Measurements from ENCODE around the gene VIPR2.

The VIPR2 gene

DNA sequence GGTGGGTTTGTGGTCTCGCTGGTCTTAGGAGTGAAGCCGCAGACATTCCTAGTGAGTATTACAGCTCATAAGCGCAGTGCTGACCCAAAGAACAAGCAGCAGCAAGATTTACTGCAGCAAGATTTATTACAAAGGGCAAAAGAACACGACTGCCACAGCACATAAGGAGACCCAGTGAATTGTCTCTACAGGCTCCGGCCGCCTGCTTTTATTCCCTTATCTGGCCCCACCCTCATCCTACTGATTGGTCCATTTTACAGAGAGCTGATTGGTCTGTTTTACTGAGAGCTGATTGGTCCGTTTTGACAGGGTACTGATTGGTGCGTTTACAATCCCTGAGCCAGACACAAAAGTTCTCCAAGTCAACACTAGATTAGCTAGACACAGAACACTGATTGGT lies 82.1 kb downstream of the VIPR2 start:
- DNase-seq, result no peak

DNA sequence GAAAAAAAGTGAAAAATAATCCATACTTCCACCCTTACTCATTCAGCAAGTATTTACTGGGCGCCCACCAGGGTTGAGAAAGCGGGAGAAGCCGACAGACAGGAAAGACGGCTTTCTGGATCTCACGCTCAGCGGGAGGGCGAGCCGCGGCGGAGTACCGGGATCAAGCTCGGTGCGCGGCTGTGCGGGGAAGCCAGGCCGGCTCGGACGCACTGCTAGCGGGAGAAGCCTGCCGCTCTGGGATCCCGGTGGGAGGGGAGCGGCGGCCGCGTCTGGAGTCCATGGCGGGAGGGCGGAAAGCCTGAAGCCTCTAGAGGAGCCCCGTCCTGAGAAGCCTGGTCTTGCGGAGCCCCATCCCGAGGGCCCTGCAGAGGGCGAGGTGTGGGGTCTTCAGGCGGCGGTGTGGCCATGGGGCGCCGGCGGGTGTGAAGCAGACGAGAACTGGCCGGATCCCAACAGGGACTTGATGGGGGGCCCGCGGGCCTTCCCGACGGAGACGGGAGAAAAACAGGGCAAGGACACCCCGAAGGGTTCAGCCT lies 82.9 kb downstream of the VIPR2 start:
- DNase-seq, result no peak

DNA sequence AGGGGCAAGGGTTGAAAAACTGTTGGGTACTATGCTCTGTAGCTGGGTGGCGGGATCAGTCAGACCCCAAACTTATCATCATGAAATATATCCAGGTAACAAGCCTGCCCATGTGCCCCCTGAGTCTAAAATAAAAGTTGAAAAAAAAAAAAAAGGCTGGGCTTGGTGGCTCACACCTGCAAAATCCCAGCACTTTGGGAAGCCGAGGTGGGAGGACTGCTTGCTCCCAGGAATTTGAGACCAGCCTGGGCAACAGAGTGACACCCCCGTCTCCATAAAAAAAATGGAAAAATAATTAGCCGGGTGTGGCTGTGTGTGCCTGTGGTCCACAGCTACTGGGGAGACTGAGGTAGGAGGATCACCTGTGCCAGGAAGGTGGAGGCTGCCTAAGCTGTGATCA lies 83.5 kb downstream of the VIPR2 start:
- DNase-seq, result no peak

DNA sequence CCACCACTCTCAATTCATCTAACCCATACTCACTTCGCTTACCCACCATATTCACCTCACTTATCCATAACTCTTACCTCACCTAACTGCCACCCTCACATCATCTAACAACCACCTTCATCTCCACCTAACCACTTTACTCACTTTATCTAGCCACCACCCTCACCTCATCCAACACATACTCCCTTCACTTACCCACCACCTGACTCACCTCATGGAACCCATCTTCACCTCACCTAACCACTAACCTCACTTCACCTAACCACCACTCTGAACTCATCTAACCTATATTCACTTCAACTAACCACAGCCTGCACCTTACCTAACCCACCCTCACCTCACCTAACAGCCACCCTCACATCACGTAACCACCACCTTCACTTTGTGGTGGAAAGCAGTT lies 84.2 kb downstream of the VIPR2 start:
- DNase-seq, result no peak

DNA sequence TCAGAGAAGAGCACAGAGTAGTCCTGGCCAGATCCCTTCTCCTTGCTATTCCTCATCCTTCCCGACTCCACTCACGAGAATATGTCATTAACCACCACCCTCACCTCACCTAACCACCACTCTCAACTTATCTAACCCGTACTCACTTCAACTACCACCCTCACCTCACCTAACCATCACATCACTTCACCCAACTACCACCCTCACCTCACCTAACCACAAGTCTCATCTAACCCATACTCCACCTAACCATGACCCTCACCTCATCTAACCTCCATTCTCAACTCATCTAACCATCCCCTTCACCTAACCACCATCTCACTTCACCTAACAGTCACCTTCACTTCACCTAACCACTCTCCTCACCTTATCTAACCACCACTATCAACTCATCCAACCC lies 85.0 kb downstream of the VIPR2 start:
- no peak for DNase-seq

DNA sequence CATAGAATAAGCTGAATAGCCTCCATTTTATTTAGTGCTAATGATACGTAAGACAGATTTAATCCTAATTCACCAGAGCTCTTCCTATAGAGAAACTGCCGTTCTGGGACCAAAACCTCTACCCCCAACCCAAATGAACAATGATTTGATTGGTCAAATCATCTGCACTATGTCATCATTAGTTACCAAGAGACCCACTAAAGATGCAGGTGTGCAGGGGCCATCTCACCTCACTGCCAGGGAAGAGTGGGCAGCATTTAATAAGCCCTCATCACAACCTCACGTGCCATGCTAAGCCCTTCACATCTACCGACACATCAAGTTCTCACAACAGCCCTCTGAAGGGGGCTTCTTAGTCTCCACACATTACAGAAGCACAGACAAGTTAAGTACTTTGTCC lies 87.0 kb downstream of the VIPR2 start:
- DNase-seq, result no peak

DNA sequence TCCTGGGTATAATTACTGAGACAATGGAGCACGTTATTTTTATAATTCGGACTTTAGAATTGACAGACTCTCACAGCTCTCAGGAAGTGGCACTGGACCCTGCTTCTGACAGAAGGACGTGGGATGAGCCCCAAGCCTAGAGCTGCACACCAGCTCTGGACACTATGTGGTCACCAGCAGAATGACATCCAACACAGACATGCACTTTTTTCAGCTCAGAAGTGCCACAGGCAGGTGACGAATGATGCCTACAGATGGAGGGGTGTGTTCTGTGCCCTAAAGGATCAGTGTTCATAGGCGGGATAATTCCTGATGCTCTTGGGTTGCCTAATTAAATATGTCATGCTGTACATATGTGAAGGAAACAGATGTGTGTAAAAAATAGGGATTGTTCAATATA lies 87.9 kb downstream of the VIPR2 start:
- no peak for DNase-seq

DNA sequence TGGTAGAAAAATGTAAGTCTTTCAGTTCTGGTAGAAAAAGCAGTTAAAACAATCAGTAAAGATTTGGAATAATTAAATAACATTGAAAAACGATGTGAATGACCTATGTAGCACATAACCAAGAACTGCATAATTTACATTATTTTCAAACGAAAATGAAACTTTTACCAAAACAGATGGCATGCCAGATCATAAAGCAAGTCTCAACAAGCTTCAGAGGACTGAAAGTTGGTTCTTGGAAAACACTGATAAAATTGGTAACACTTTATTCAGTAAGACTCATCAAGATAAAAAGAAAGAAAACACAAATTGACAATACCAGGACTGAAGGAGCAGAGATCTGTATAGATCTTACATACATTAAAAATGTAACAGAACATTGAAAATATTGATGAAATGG lies 92.8 kb downstream of the VIPR2 start:
- DNase-seq, result no peak

DNA sequence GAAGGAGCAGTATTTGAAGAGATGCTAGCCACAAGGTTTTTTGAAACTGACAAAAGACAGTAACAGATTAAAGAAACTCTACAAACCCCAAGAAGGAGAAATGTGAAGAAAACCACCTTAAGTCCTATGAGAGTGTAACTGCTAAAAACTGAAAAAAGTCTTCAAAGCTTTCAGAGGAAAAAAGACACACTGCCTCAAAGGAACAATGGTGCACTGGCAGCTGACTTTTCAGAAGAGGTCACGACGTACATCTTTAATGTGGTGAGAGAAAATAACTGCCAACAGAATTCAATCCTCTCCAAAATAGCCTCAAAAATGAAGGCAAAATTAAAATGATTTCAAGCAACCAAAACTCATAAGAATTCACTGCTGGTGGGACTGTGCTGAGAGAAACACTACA lies 94.0 kb downstream of the VIPR2 start:
- DNase-seq, result no peak

DNA sequence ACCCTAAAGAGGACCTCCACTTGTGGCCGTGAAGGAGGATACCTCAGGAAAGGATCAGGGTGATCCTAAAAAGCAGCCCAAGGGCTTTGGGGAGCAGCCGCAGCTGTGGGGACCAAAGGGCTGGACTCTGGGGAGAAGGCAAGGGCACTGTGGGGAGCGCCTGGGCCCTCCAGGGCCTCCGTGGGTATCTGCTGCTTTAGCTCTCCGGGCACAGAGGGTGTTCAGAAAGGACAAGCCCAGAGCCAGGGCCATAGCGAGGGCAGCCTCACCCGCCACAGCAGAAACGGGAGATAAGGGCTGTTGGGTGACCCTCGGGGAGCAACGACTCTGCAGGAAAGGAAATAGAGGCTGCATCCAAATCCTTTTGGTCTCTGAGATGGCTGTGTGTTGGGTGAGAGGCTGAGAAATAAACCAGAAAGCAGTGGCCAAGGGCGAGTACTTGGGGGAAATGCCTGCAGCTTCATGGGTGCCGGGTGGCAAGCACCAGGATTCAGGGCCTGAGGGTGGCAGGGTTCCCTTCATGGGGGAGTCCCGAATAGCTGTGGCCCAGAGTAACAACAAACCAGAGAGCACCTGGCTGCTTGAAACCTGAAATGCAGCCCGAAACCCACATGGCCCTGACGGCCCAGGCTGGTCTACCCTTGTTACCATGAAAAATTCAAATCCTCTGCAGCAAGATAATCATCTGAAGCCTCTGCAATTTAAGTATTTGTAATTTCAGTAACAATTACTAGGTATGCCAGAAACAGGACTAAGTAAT lies 95.2 kb downstream of the VIPR2 start:
- DNase-seq, result no peak

DNA sequence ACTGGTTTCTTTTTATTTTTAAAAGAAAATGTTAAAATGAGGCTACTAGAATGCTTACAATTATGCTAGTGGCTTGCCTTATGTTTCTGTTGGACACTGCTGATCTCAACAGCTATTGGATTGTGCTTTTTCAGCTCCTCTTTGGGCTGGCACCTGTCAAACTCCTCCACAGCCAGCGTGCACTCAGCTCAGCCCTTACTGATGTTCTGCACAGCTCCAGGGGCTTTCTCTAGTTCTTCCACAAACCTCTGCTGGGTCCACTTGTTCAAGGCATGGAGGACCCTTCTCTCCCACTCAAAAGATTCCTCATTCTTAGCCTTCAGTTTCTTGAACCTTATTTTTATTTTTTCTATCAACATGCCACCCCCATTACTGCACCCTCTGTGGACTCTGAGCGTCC lies 96.0 kb downstream of the VIPR2 start:
- DNase-seq, result no peak

DNA sequence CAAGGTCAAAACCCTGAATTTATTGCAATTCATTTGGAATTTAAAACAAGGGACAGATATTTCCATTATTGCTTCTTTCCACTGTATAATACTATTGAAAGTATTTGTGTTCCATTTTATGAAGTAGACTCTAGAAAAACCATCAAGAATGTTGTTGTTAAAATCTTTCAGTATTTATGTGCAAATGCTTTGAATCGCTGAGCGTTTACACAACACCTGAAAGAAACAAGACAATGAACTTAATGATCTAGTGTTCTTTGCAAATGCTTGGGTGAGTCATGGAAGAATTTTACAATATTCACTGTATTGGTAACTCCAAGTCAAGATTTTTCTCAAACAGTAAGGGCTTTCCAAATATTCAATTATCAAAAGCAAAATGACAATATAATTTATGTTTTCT lies 97.1 kb downstream of the VIPR2 start:
- DNase-seq, result no peak

DNA sequence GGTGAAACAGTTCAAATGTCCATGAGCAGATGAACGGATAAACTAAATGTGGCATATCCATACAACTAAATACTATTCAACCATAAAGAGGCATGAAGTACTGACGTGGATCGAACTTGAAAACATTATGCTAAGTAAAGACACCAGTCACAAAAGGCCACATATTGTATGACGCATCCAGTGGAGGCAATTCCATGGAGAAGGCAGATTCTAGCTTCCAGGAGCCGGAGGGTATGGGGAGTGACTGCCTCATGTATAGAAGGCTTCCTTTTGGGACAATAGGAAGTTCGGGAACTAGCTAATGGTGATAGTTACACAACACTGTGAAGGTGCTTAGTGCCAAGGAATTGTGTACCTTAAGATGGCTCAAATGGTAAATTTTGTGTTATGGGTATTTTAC lies 98.4 kb downstream of the VIPR2 start:
- DNase-seq, result no peak

DNA sequence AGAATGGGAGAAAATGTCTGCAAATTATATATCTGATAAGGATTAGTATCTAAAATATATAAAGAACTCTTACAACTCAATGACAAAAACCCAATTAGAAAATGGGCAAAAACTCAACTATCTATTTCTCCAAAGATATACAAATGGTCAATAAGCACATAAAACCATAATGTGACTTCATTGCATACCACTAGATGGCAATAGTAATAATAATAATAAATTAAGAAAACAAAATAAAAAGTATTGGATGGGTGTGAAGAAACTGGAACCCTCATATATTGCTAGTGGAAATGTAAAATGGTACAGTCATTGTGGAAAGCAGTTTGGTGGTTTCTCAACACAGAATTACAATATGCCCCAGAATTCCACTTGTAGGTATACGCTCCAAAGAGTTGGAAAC lies 98.8 kb downstream of the VIPR2 start:
- no peak for DNase-seq

DNA sequence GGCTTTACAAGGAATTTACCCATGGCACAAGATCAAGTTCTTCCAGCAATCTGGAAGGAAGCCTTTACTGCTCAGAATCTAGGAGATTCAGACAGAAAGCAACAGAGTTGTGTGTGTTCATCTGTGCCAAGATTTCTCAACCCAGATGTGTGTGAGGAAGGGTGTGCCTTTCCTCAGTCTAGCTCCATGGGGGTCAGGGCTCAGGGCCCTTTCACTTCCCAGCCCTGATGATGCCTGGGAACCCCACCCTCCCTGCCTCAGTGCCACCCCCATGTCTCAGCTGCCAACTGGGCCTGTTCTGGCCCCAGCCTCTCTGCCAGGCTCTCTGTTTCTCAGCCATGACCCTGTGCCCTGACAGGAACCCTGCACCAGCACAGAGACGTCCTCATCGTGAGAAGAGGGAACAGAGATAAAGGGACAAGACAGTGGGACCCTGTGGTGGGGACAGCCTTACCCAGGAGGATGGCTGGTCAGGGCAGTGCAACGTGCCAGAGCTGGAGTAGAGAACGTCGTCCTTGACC lies 102.0 kb downstream of the VIPR2 start:
- DNase-seq, result no peak

DNA sequence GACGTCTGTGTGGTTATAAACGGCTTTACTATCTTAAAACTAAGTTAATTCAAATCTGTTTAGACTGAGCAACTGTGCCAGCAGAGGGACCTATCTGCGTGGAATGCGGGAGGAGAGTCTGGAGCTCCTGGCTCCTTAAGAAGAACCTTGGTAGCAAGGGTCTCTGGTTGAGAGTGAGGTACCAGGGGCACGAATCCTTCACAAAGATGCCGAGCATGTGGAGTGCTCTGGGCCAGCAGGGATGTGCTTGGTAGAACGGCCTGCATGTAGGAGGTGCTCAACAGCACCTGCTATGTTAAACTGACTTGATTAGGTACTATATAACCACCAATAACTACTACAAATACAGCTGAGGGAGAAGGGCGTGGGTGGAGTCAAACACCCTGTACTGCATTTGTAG lies 102.6 kb downstream of the VIPR2 start:
- no peak for DNase-seq

DNA sequence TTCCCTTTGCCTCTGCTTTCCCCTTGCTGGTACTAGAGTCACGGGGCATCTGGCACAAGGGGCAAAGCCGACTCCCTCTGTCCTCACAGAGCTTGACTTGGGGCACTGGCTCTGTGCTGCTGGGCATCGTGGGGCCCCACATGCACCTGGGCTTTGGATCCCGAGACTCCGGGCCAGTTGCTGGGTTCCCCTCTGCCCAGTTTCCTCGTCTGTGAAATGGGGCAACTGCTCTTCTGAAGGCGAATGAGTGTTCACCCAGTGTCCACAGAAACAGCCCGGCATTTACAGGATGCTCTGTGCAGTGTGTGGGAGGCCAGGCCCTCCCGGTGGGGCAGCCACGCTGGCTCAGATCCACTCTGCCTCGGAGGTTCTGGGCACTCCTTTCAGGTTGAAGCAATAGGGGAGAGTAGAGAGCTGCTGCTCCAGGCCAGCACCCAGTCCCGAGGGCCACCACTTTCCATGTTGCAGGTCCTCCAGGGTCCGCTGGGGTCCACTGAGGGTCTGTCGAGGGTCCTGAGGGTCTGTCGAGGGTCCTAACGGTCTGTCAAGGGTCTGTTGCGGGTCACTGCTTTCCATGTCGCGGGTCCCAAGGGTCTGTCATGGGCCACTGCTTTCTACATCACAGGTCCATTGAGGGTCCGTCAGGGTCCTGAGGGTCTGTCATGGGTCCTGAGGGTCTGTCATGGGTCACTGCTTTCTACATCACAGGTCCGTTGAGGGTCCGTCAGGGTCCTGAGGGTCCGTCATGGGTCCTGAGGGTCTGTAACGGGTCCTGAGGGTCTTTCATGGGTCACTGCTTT lies 103.6 kb downstream of the VIPR2 start:
- no peak for DNase-seq

DNA sequence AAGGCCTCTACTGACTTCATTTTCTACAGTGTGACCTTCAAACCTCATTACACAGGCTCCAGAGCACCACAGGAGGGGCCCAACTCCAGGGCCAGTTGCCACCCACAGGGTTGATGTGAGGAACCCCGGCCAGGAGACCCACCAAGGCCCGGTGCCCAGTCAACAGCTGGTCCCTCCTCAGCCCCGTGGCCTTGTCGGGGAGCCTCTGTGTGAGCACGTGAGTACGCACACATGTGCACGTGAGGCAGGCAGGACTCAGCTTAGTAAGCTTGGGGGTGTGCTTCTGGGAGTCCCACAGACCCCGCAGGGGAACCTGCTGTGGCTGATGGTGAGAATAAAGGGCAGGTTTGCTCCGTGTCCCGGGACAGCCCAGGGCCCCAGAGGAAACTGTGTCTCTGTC lies 104.5 kb downstream of the VIPR2 start:
- DNase-seq, result no peak

DNA sequence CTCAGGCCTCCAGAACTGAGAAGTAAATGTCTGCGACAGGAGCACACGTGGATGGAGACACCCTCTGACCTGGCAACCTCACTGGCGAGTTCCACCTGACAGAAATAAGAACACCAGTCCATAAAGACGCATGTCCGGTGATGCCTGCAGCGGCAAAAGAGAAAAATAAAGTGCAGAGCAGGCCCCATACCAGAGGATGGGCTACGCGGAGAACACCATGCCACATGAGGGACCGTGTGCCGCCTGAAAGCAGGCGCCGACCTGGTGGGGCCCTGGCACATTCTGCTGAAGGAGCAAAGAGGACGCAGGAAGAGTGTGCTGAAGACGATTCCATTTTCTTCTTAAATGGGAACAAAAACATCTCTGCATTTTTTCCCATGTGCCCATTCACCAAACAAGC lies 105.0 kb downstream of the VIPR2 start:
- DNase-seq, result no peak

DNA sequence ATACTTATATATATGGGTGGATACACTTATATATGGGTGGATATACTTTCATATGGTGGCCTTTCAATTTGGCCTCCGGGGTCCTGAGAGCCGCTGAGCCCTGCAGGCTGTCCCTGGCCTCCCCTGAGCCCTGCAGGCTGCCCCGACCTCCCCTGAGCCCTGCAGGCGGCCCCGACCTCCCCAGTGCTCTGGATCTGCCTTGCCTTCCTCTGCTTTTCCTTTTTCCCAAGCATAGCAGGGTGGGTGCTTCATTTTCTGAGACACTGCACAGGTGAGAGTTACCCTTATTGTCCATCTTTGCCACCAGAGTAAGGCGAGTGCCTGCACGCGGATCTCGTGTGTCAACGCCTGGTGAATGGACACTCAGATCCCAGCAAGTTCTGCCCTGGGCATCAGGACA lies 106.6 kb downstream of the VIPR2 start:
- DNase-seq, result no peak

DNA sequence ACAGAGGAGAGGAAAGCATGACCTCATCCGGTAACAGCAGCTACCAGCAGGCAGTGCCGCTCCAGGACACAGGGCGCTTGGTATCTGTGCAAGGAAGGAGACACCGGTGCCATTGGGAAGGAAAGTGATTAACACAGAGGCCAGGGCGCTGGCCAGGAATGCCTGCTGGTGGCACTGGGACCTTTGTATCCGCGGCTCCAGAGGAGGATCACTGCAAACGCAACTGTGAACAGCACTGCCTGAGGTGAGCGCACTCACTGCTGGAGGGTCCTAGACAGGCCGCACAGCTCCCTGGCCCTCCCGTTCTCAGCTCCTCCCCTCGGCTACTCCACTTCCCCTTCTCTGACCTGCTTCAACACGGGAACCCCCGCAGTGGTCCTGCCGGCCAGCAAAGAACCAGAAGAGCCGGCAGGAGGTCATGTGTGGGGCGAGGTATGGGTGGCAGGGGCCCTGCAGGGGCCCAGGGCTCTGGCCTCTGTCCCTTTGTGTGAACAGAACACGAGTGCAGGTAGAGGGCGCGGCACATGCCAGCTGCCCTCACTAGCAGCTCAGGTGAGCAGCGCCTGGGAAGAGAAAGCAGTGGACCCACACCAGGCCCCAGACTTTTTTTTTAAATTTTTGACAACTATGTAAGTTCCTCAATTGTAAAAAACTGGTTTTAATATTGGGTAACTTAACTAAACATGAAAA lies 107.6 kb downstream of the VIPR2 start:
- no peak for DNase-seq

DNA sequence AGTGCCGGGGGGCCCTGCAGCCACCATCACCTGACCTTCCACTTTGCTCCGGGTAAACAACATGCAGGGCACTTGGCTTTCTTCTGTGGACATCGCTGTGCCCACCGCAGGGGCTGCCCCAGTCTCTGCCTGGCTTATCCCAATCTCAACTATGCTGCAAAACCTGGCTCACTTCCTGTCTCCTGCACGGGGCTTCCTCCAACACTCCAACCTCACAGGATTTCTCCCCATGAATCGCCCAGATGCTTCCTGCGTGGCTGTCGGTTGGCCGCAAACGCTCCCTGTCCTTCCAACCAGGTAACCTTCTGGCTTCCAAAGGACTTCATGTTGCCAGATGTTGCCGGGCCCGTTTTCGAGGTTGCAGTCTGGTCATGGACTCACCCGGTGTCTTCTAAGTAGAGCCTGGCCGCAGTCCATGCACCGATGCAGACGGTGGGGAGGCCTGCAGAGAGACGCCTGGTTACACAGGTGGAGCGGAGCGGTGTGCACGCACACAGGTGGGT lies 109.0 kb downstream of the VIPR2 start:
- DNase-seq, result no peak

DNA sequence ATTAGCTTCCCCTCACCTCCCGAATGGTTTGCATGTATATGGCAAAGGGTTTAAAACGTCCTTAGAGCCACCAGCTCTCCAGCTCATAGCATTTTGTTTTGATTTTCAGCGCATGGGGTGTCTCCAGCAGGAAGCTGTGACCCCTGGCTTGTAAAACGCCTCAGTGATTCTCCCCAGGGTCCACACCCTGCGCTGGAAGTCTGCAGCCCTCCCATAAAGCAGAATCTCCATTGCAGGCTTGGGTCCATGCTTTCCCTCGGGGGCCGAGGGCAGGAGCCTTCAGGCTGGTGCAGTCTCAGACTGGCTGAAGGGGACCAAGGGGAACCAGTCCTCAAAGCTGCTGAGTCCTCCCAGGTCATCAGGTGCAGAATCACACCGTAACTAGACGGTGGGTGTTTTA lies 109.7 kb downstream of the VIPR2 start:
- DNase-seq, result no peak
